ENCODE data around the gene CDC42EP4. TPM values are rescaled to one million over a fixed set of nuclear protein-coding genes. Genes with fewer than 3 reads are reported as not detected.
A peak's percentile ranks its signal among the peaks of the same experiment; 100 is the strongest.

Gene CDC42EP4
- total and polyA plus RNA-seq, 9 of the 15 experiments (the other 6 are each of a cell fraction or from before 2014, with no cell fraction given), result 0.65 to 20.8 (median 12.3) TPM

- no peak for TF ChIP-seq GTF2B (IDR thresholded peaks at IDR 0.05; ENCODE audit: extremely low read depth, insufficient read length)
- no peak for TF ChIP-seq ZNF239 (CRISPR knock-in tag; IDR thresholded peaks at IDR 0.05)
- no peak for TF ChIP-seq RAD51 (IDR thresholded peaks at IDR 0.05; ENCODE audit: borderline replicate concordance, low read depth)
- no peak for TF ChIP-seq CREB3 (tag; conservative IDR thresholded peaks at IDR 0.05; ENCODE audit: low read depth)
- no peak for TF ChIP-seq ZNF212 (CRISPR knock-in tag; IDR thresholded peaks at IDR 0.05)
- no peak for TF ChIP-seq ZNF3 (CRISPR knock-in tag; IDR thresholded peaks at IDR 0.05)
- no peak for TF ChIP-seq IRF2 (CRISPR knock-in tag; IDR thresholded peaks at IDR 0.05)
- no peak for TF ChIP-seq RBM34 (IDR thresholded peaks at IDR 0.05; ENCODE audit: borderline replicate concordance, insufficient read depth, low read length)
- no peak for TF ChIP-seq MLLT1 (IDR thresholded peaks at IDR 0.05)
- TF ChIP-seq MTA3 (IDR thresholded peaks at IDR 0.05; ENCODE audit: borderline replicate concordance), result no peak
- TF ChIP-seq CEBPZ (IDR thresholded peaks at IDR 0.05; ENCODE audit: borderline replicate concordance, low read depth, low read length), result no peak
- TF ChIP-seq FOXO4 (CRISPR knock-in tag; IDR thresholded peaks at IDR 0.05), result no peak
- no peak for TF ChIP-seq STAT5A (IDR thresholded peaks at IDR 0.05; ENCODE audit: borderline replicate concordance, low read length)
- no peak for TF ChIP-seq HINFP (tag; conservative IDR thresholded peaks at IDR 0.05; ENCODE audit: low read depth)
- TF ChIP-seq FOXJ3 (CRISPR knock-in tag; IDR thresholded peaks at IDR 0.05), result no peak
- no peak for TF ChIP-seq STAG1 (CRISPR knock-in tag; IDR thresholded peaks at IDR 0.05; ENCODE audit: borderline replicate concordance)
- TF ChIP-seq PHB2 (IDR thresholded peaks at IDR 0.05; ENCODE audit: low read depth), result no peak
- TF ChIP-seq SMARCA4 (IDR thresholded peaks at IDR 0.05), result peak; percentile 64; the same call in 1 of the 2 replicates
- no peak for TF ChIP-seq WHSC1 (IDR thresholded peaks at IDR 0.05; ENCODE audit: low read length)
- TF ChIP-seq GABPA (tag; conservative IDR thresholded peaks at IDR 0.05; ENCODE audit: low read depth), result no peak
Measured at GRCh38 chr17:73291260-73291801, 20.5 kb downstream of the CDC42EP4 start (continued).
